GM20431 (cell line): ENCODE measurements around the gene MAP3K5.

Experiments used
- in situ Hi-C: fragments of 300-500 bp; cut with MseI, MboI; formaldehyde crosslinking; loops from one replicate; pipeline ENCODE4 v1.15.0; 2020; ENCODE audit warnings: low sequenced_read_pairs; ENCODE audit not compliant: unreplicated experiment

The MAP3K5 gene

GRCh38 chr6:136532030-136532429 is 260.2 kb downstream of the MAP3K5 start:
- in situ Hi-C loops: no loop called here

GRCh38 chr6:136529710-136530109 is 262.6 kb downstream of the MAP3K5 start:
- in situ Hi-C loops: no loop called here

GRCh38 chr6:136528477-136528876 is 263.8 kb downstream of the MAP3K5 start:
- in situ Hi-C loops: no loop called here

DNA sequence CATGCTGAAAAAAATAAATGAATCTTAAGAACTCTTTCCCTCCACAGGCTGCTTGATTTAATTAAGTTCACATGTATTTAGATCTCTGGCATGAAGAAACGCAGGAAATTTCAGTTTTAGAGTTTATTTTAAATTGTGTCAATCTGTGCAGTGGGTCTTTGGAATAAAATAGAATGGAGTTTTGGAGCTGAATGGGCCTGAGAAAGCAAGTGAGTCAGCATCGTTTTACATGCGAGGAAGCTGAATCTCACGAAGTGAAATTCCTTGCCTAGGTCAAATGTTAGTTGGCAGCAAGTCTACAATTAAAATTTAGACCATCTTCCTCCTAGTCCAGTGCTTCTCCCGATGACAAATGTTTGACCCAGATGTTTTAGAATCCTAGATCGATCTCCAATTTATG is 264.4 kb downstream of the MAP3K5 start:
- in situ Hi-C loops: no loop called here

GRCh38 chr6:136526937-136527336 is 265.3 kb downstream of the MAP3K5 start:
- in situ Hi-C loops: no loop called here

DNA sequence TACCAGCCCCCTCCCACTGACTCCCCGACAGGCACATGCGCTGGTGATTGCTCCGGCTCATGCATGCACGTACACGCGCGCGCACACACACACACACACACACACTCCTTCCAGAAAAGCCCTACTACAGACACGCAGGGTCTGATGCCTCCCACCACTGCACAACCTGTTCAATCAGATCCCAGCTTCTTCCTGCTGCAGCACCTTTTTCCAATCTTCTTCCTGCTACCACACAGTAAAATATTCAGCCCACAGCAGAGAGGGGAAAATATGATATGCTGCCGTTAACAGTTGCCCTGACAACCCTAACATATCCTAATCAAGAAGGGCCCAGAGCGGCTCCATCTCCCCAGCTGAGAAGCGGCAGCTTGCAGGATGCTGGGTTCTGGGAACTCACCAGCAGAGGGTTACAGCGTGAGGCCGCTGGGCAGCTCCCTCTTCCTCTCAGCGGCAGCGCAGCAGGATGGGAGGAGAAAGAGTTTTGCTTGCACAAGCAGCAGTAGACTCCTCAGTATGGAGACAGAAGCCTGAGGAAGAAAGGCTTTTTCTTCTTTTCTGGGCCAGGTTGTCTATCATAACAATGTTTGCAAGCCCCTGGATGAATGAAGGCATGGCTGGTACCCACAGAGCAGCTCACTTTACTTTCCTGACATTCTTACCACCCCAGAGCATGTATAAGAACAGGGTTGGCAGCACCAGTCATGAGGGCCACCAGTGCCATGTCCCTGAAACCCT is 265.9 kb downstream of the MAP3K5 start:
- in situ Hi-C loops: no loop called here

GRCh38 chr6:136525586-136526195 is 266.6 kb downstream of the MAP3K5 start:
- in situ Hi-C loops: no loop called here

DNA sequence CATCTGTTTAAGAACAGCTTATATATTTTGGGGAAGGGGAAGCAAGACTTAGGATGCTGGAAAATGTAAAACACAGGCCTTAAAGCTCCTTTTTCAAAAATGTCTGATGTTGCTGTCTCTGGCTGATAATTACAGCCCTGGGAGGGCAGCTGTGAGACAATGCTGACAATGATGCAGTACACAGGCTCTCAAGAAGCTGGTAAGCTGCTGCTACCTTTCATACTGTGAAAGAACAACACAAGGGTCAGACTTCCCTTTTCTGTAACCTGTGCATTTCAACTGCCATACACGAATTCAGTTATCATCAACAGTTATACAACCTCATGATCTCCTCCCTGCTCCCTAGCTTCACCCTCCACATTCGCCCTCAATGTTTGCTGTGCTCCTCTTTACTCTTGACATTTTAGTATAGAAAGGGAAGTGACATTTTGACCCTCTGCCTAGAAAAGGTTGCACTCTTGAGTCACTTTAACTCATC is 267.3 kb downstream of the MAP3K5 start:
- in situ Hi-C loops: no loop called here

DNA sequence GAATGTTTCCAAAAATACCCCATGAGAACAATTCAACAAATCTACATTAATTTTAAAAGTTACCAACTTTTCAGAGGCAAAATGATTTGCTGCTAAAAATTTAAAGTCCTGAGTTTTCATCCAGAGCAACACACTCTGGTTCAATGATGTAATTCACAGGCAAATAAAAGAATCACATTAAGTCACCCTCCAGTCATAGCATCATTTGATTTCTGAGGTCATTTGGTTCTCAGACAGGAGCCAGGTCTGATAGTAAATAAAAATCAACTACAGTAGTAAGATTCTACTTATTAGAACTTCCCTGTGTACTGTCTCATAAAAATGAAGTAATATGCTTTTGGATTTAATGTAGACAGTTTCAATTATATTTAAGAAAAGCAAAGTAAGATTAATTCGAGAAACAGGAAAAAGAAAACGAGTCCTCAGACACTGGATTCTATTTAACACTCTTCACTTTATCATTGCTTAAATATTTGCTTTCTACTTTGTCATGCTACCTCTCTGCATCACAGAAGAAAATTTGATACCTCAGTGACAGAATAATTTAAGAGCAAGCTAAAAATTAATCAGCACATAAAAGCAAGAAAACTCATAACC is 267.8 kb downstream of the MAP3K5 start:
- in situ Hi-C loops: no loop called here

DNA sequence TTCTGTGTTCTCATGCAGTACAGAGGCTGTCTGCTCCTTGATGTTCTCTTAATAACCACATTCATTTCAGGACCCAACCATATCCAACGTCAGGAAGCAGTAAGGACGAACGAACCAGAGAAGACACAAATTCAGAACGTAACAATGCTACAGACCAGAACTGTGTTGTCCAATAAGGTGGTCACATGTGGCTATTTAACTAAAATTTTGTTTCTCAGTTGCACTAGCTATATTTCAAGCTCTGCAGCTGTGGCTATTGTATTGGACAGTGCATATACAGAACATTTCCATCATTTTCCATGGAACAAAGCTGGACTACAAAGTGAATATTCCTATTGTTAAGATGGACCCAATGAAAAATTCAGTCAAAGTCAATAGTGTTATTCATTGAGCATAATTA is 269.1 kb downstream of the MAP3K5 start:
- in situ Hi-C loops: no loop called here

- in situ Hi-C loops: no loop called here
Measured at GRCh38 chr6:136522636-136523035, 269.6 kb downstream of the MAP3K5 start.

GRCh38 chr6:136521911-136522310 is 270.4 kb downstream of the MAP3K5 start:
- in situ Hi-C loops: no loop called here

- in situ Hi-C loops: no loop called here
Measured at GRCh38 chr6:136521427-136521826, 270.9 kb downstream of the MAP3K5 start.

- in situ Hi-C loops: no loop called here
Measured at GRCh38 chr6:136520517-136520916, 271.8 kb downstream of the MAP3K5 start.

GRCh38 chr6:136517582-136517981 is 274.7 kb downstream of the MAP3K5 start:
- in situ Hi-C loops: no loop called here

DNA sequence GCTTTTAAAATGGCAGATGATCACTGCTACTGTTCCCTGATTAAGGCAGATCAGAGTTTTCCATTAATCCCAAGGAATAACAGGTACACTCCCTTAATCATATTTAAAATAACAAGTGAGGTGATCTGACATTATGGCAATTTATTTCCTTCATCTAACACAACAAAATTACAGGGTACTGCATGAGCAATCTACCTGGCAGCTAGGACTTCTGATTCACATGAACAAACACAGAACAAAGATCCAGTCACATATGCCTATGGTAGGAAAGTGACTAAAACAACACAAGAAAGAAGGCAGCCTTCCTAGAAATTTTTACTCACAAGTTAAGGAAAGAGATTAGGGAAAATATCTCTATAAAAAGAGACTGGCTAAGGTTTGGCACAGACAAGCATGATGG is 275.3 kb downstream of the MAP3K5 start:
- in situ Hi-C loops: no loop called here

DNA sequence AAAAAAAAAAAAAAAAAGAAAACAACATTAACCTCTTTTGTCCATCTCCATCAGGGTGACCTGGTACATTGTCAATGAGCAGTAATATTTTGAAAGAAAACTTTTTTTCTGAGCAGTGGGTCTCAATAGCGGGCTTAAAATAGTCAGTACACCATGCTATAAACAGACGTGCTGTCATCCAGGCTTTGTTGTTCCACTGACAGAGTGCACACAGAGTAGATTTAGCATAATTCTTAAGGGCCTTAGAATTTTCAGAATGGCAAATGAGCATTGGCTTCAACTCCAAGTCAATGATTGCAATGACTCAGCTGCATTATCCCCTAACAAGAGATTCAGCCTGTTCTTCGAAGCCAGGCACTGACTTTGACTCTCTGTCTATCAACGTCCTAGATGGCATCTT is 277.7 kb downstream of the MAP3K5 start:
- in situ Hi-C loops: no loop called here

GRCh38 chr6:136511926-136512325 is 280.4 kb downstream of the MAP3K5 start:
- in situ Hi-C loops: no loop called here

DNA sequence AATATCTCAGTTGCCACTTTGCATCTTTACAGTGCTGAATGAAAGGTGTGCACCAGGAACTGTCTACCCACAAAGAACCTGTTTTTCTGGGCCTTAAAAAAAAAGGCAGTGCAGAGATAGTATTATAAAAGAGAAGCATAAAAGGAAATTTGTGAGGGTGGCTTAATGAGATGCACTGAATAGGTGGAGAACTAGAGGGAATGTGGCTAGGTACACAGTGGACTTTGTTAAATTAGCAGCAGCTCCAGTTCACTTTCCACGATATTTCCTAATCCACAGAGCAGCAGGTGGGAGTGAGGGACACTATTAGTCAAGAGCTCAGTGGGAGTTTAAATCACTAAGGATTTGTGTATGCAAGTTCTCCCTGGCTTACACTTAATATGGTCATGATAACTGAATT is 280.9 kb downstream of the MAP3K5 start:
- in situ Hi-C loops: no loop called here

DNA sequence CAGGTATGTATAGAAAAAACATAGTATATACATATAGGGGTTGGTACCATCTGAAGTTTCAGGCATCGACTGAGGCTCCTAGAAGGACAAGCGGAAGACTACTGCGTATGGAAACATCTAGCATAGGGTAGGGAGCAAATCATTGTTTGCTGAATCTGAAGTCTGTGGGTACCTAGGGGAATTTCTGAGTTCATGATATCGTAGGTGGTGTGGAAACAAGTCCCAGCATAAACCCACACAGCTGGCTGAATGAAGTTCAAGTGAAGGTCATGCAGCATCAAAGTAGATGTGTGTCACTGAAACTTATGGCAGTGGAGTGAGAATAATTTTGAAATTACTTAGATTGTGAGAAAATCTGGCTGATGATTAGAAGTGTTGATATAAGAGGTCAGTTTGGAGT is 281.5 kb downstream of the MAP3K5 start:
- in situ Hi-C loops: no loop called here

GRCh38 chr6:136510299-136510698 is 282.0 kb downstream of the MAP3K5 start:
- in situ Hi-C loops: no loop called here
